Naive thymus-derived CD4-positive, alpha-beta T cell (primary cell): ENCODE measurements around the gene ENTHD1. TPM values are rescaled to one million over a fixed set of nuclear protein-coding genes. Genes with fewer than 3 reads are reported as not detected.

Source experiments
- ATAC-seq: fragments of 150-1000 bp; cut with Tn5 transposase; 2 replicates; pipeline ENCODE4 v1.10.0; 2021; ENCODE audit warnings: mild to moderate bottlenecking, moderate library complexity
- CTCF ChIA-PET: fragments of 350-600 bp; sonication (Branson Sonifier 250); formaldehyde crosslinking; loops from one replicate; lab custom pipeline; 2021; ENCODE audit warnings: antibody characterized with exemption; lab: Charles Lee
- POLR2A ChIA-PET: fragments of 350-600 bp; sonication (Branson Sonifier 250); formaldehyde crosslinking; loops from one replicate; lab custom pipeline; 2021; ENCODE audit warnings: antibody characterized with exemption, inconsistent platforms; lab: Charles Lee
- DNase-seq, 9 donors: peaks; one replicate each; pipeline versions ENCODE4 v3.0.0 to v3.0.0-alpha.2; 2020 to 2022; ENCODE audit warnings: mixed read lengths in 1 of 9
- H3K27ac ChIP-seq: one replicate; pipeline ENCODE4 v1.7.0; 2013; ENCODE audit warnings: mild to moderate bottlenecking, low read depth, low read length, moderate library complexity
- H3K27me3 ChIP-seq, 2 donors: one replicate each; pipeline ENCODE4 v1.7.0; 2013; ENCODE audit warnings: low read length in 2 of 2, mild to moderate bottlenecking in 2 of 2, moderate library complexity in 2 of 2; ENCODE audit not compliant: control insufficient read depth in 2 of 2, insufficient read depth in 2 of 2
- H3K36me3 ChIP-seq, 3 experiments: 1 replicate in 2 of 3; 2 replicates in 1 of 3; pipeline ENCODE4 v1.7.0; 2013; ENCODE audit warnings: low read length in 3 of 3, mild to moderate bottlenecking in 3 of 3, moderate library complexity in 1 of 3; ENCODE audit not compliant: insufficient read depth in 3 of 3, control insufficient read depth in 2 of 3
- H3K4me1 ChIP-seq, 2 donors: one replicate each; pipeline ENCODE4 v1.7.0; 2013; ENCODE audit warnings: low read length in 2 of 2, mild to moderate bottlenecking in 2 of 2, moderate library complexity in 1 of 2; ENCODE audit not compliant: control insufficient read depth in 2 of 2, insufficient read depth in 2 of 2
- H3K4me3 ChIP-seq: 2 replicates; pipeline ENCODE4 v1.7.0; 2013; ENCODE audit warnings: mild to moderate bottlenecking, low read length
- H3K9me3 ChIP-seq, 3 experiments: 1 replicate in 2 of 3; 2 replicates in 1 of 3; pipeline ENCODE4 v1.7.0; 2013; ENCODE audit warnings: low read length in 3 of 3; ENCODE audit not compliant: control insufficient read depth in 2 of 3
- H3K27ac Mint-ChIP-seq, 9 donors: one replicate each; pipeline ENCODE4 v1.8.0; 2020 to 2022; ENCODE audit warnings: mixed read lengths in 9 of 9, mild to moderate bottlenecking in 8 of 9, moderate library complexity in 5 of 9, inconsistent platforms in 2 of 9
- H3K27me3 Mint-ChIP-seq, 5 donors: one replicate each; pipeline ENCODE4 v1.8.0; 2021 to 2022; ENCODE audit warnings: mixed read lengths in 5 of 5, mild to moderate bottlenecking in 1 of 5
- H3K36me3 Mint-ChIP-seq, 5 donors: one replicate each; pipeline ENCODE4 v1.8.0; 2020 to 2022; ENCODE audit warnings: mixed read lengths in 5 of 5, mild to moderate bottlenecking in 3 of 5, inconsistent platforms in 1 of 5
- H3K4me1 Mint-ChIP-seq, 7 donors: one replicate each; pipeline ENCODE4 v1.8.0; 2020 to 2022; ENCODE audit warnings: mixed read lengths in 7 of 7, mild to moderate bottlenecking in 3 of 7, inconsistent platforms in 1 of 7
- H3K4me3 Mint-ChIP-seq, 10 donors: one replicate each; pipeline ENCODE4 v1.8.0; 2020 to 2022; ENCODE audit warnings: mild to moderate bottlenecking in 10 of 10, mixed read lengths in 10 of 10, moderate library complexity in 6 of 10, inconsistent platforms in 2 of 10
- H3K9me3 Mint-ChIP-seq, 11 donors: one replicate each; pipeline ENCODE4 v1.8.0; 2020 to 2022; ENCODE audit warnings: mixed read lengths in 11 of 11, mild to moderate bottlenecking in 4 of 11, inconsistent platforms in 1 of 11, moderate library complexity in 1 of 11
- intact Hi-C, 2 donors: fragments of 100-400 bp; cut with micrococcal nuclease; formaldehyde crosslinking; loops; one replicate each; pipeline ENCODE4 v1.15.1; 2023
- polyA plus RNA-seq, 2 donors: library from polyadenylated mRNA; unstranded; fragments of 300-500 nt; fragmentation: Illumina TruSeq; gene quantifications; one replicate each; pipeline ENCODE4 v1.2.3, GENCODE V29; 2021
- total RNA-seq, 6 experiments: library from RNA in 5 of 6; stranded (reverse) in 5 of 6; gene quantifications; 1 replicate in 5 of 6; 2 replicates in 1 of 6; pipeline ENCODE4 v1.2.3 and lab custom pipeline; 2021 to 2026

ENTHD1 gene
- total and polyA plus RNA-seq, 7 experiments from 2014 or later, result 0.12 to 0.60 (median 0.24) TPM; not detected in 2

- CTCF ChIA-PET, result interaction anchor here (0.6 to 1.2 kb wide), 7 partner anchors 31 to 372 kb away, joined by 3 to 6 read pairs (median 4); no protein-coding TSS in a partner anchor
Observed at GRCh38 chr22:39939830-39940229, 46.3 kb upstream of the ENTHD1 start.

GRCh38 chr22:39938509-39939111, 45.0 kb upstream of the ENTHD1 start:
- POLR2A ChIA-PET, result interaction anchor here (0.7 to 2.1 kb wide), 9 partner anchors 11 to 418 kb away, joined by 3 to 8 read pairs (median 4); partner anchors contain the start of gene ATF4
- Mint-ChIP-seq H3K36me3 (peaks cover 0 to 25% (median 0%) of the 10 kb centered on the region in 5 donors), H3K27ac (peak overlapping the region in 6 of 9 donors; percentile 46 to 99 (median 97)), H3K4me1 (peaks cover 67 to 97% (median 95%) of the 10 kb centered on the region in 7 donors), H3K4me3 (peak overlapping the region; percentile 37 to 98 (median 84)), H3K9me3 (peaks cover 0 to 1% (median 0%) of the 10 kb centered on the region in 11 donors), H3K27me3 (no peaks in the 10 kb centered on the region)
- Histone ChIP-seq H3K36me3 (no peaks in the 10 kb centered on the region), H3K27me3 (no peaks in the 10 kb centered on the region), H3K27ac (peak overlapping the region; percentile 79), H3K4me1 (peaks cover 88 to 97% of the 10 kb centered on the region in 2 donors), H3K9me3 (no peaks in the 10 kb centered on the region), H3K4me3 (peak overlapping the region; percentile 33)
- intact Hi-C loops, result loop anchor here in 1 of 2 donors (5.0 kb wide), 1 partner anchor 36 kb away; the partner anchor contains the start of gene GRAP2
- CTCF ChIA-PET, result interaction anchor here (0.6 to 1.2 kb wide), 7 partner anchors 13 to 277 kb away, joined by 3 to 4 read pairs (median 4); no protein-coding TSS in a partner anchor
- DNase-seq (peak in 2 of 9 donors; percentile 40 to 51), ATAC-seq (no peak)

More at GRCh38 chr22:39939830-39940229, 46.3 kb upstream of the ENTHD1 start:
- H3K27me3 Mint-ChIP-seq, result no peaks in the 10 kb centered on the region
- intact Hi-C loops, result loop anchor here (1.0 to 10.0 kb wide), 16 partner anchors 9 to 407 kb away; partner anchors contain the start of genes GRAP2 (in 2 of the 2), ADSL (in 1 of the 2) and RPS19BP1 (in 1 of the 2)
- POLR2A ChIA-PET, result interaction anchor here (0.6 to 2.1 kb wide), 13 partner anchors 9 to 372 kb away, joined by 3 to 8 read pairs (median 3); no protein-coding TSS in a partner anchor
- peak overlapping the region; percentile 47 to 84 (median 70) for H3K4me3 Mint-ChIP-seq
- H3K36me3 ChIP-seq, result no peaks in the 10 kb centered on the region
- H3K27ac Mint-ChIP-seq, result peak overlapping the region in 6 of 9 donors; percentile 43 to 99 (median 97)
- H3K9me3 ChIP-seq, result no peaks in the 10 kb centered on the region
- H3K4me3 ChIP-seq, result peak overlapping the region; percentile 32
- no peaks in the 10 kb centered on the region for H3K27me3 ChIP-seq
- no peak for DNase-seq
- no peak for ATAC-seq
- peaks cover 87 to 97% of the 10 kb centered on the region in 2 donors for H3K4me1 ChIP-seq
- H3K9me3 Mint-ChIP-seq, result peaks cover 0 to 1% (median 0%) of the 10 kb centered on the region in 11 donors
- H3K36me3 Mint-ChIP-seq, result peaks cover 0 to 28% (median 0%) of the 10 kb centered on the region in 5 donors
- peak overlapping the region; percentile 79 for H3K27ac ChIP-seq
- H3K4me1 Mint-ChIP-seq, result peaks cover 71 to 97% (median 94%) of the 10 kb centered on the region in 7 donors

GRCh38 chr22:39937906-39938305, 44.3 kb upstream of the ENTHD1 start:
- no peaks in the 10 kb centered on the region for H3K9me3 ChIP-seq
- ChIA-PET POLR2A (interaction anchor here (0.6 to 1.7 kb wide), 14 partner anchors 13 to 418 kb away, joined by 3 to 8 read pairs (median 4); partner anchors contain the start of genes ATF4 and RPS19BP1), CTCF (interaction anchor here (0.6 to 1.2 kb wide), 7 partner anchors 14 to 276 kb away, joined by 3 to 4 read pairs (median 4); no protein-coding TSS in a partner anchor)
- H3K27me3 ChIP-seq, result no peaks in the 10 kb centered on the region
- peaks cover 67 to 97% (median 95%) of the 10 kb centered on the region in 7 donors for H3K4me1 Mint-ChIP-seq
- peak in 7 of 9 donors; percentile 54 to 78 (median 75) for DNase-seq
- intact Hi-C loops, result loop anchor here (2.0 to 5.0 kb wide), 2 partner anchors 13 to 36 kb away; partner anchors contain the start of gene GRAP2 (in 1 of the 2)
- H3K36me3 Mint-ChIP-seq, result peaks cover 0 to 20% (median 0%) of the 10 kb centered on the region in 5 donors
- H3K27ac Mint-ChIP-seq, result peak overlapping the region in 6 of 9 donors; percentile 21 to 99 (median 97)
- H3K4me1 ChIP-seq, result peaks cover 90 to 97% of the 10 kb centered on the region in 2 donors
- H3K4me3 Mint-ChIP-seq, result peak overlapping the region; percentile 31 to 98 (median 84)
- H3K27ac ChIP-seq, result peak overlapping the region; percentile 79
- peak overlapping the region; percentile 33 for H3K4me3 ChIP-seq
- no peaks in the 10 kb centered on the region for H3K27me3 Mint-ChIP-seq
- H3K9me3 Mint-ChIP-seq, result peaks cover 0 to 1% (median 0%) of the 10 kb centered on the region in 11 donors
- H3K36me3 ChIP-seq, result no peaks in the 10 kb centered on the region
- ATAC-seq, result peak; percentile 79

GRCh38 chr22:39936523-39937145, 43.1 kb upstream of the ENTHD1 start:
- Histone ChIP-seq H3K36me3 (no peaks in the 10 kb centered on the region), H3K9me3 (no peaks in the 10 kb centered on the region), H3K27me3 (no peaks in the 10 kb centered on the region), H3K27ac (peak overlapping the region; percentile 79), H3K4me1 (peaks cover 91 to 97% of the 10 kb centered on the region in 2 donors), H3K4me3 (peak overlapping the region; percentile 27)
- DNase-seq (peak in 1 of 9 donors; percentile 44), ATAC-seq (no peak)
- Mint-ChIP-seq H3K4me1 (peaks cover 67 to 88% (median 85%) of the 10 kb centered on the region in 7 donors), H3K27me3 (no peaks in the 10 kb centered on the region), H3K4me3 (peak overlapping the region; percentile 76 to 98 (median 84)), H3K27ac (peak overlapping the region in 6 of 9 donors; percentile 58 to 99 (median 97)), H3K9me3 (peaks cover 0 to 1% (median 0%) of the 10 kb centered on the region in 11 donors), H3K36me3 (peaks cover 0 to 24% (median 0%) of the 10 kb centered on the region in 5 donors)
- intact Hi-C loops, result loop anchor here (2.0 to 5.0 kb wide), 2 partner anchors 14 to 34 kb away; partner anchors contain the start of gene GRAP2 (in 1 of the 2)
- CTCF ChIA-PET, result interaction anchor here (0.7 to 1.1 kb wide), 4 partner anchors 20 to 406 kb away, joined by 3 to 6 read pairs (median 4); no protein-coding TSS in a partner anchor
- POLR2A ChIA-PET, result interaction anchor here (0.7 to 1.7 kb wide), 21 partner anchors 10 to 417 kb away, joined by 3 to 17 read pairs (median 4); partner anchors contain the start of genes ATF4 and RPS19BP1

GRCh38 chr22:39935612-39936011, 42.1 kb upstream of the ENTHD1 start:
- no peak for DNase-seq
- peak overlapping the region; percentile 79 for H3K27ac ChIP-seq
- Mint-ChIP-seq H3K4me3 (peak overlapping the region; percentile 76 to 98 (median 84)), H3K4me1 (peaks cover 62 to 78% (median 76%) of the 10 kb centered on the region in 7 donors), H3K36me3 (peaks cover 0 to 22% (median 0%) of the 10 kb centered on the region in 5 donors), H3K27me3 (no peaks in the 10 kb centered on the region), H3K27ac (peak overlapping the region in 6 of 9 donors; percentile 58 to 99 (median 97)), H3K9me3 (peaks cover 0 to 1% (median 0%) of the 10 kb centered on the region in 11 donors)
- intact Hi-C loops, result loop anchor here (2.0 to 5.0 kb wide), 2 partner anchors 15 to 33 kb away; partner anchors contain the start of gene GRAP2 (in 1 of the 2)
- no peaks in the 10 kb centered on the region for H3K9me3 ChIP-seq
- H3K4me1 ChIP-seq, result peaks cover 91 to 97% of the 10 kb centered on the region in 2 donors
- H3K4me3 ChIP-seq, result peak overlapping the region; percentile 30
- H3K27me3 ChIP-seq, result no peaks in the 10 kb centered on the region
- ChIA-PET CTCF (interaction anchor here (0.6 to 1.6 kb wide), 10 partner anchors 9 to 1755 kb away, joined by 3 to 5 read pairs (median 4); no protein-coding TSS in a partner anchor), POLR2A (interaction anchor here (0.6 to 4.4 kb wide), 12 partner anchors 10 to 328 kb away, joined by 3 to 64 read pairs (median 4); partner anchors contain the start of gene GRAP2)
- ATAC-seq, result no peak
- no peaks in the 10 kb centered on the region for H3K36me3 ChIP-seq
